Panc1 (cell line): ENCODE data around the gene ITPKB.

Experiments
- CTCF ChIP-seq: fragments of 450-650 bp; IDR thresholded peaks from 2 replicates; pipeline ENCODE4 v1.5.1; 2017; ENCODE audit warnings: mild to moderate bottlenecking
- POLR2AphosphoS5 ChIP-seq: IDR thresholded peaks from 2 replicates; pipeline ENCODE4 v1.6.1; 2012; ENCODE audit warnings: mild to moderate bottlenecking, low read depth, low read length, moderate library complexity
- REST ChIP-seq, 2 experiments: IDR thresholded peaks; 2 replicates each; pipeline ENCODE4 v1.6.1; 2011 to 2012; ENCODE audit warnings: low read depth in 2 of 2, control low read depth in 1 of 2, low read length in 1 of 2, mild to moderate bottlenecking in 1 of 2, moderate library complexity in 1 of 2; ENCODE audit not compliant: insufficient read depth in 1 of 2

GRCh38 chr1:226733304-226733703, 5.8 kb downstream of the ITPKB start:
- no peak for TF ChIP-seq CTCF
- no peak for TF ChIP-seq POLR2AphosphoS5
- no peak for TF ChIP-seq REST (IDR thresholded peaks at IDR 0.05; ENCODE audit: insufficient read depth in 1 of 2, low read depth in 2 of 2, low read length in 1 of 2)
